IPS-15b (cell line): Measurements from ENCODE around the gene GGCX.

Experiments used
- H3K27me3 ChIP-seq: one replicate; pipeline ENCODE4 v1.6.1; 2013; ENCODE audit warnings: low read length; ENCODE audit not compliant: control insufficient read depth, insufficient read depth
- H3K36me3 ChIP-seq: one replicate; pipeline ENCODE4 v1.6.1; 2013; ENCODE audit warnings: low read length; ENCODE audit not compliant: control insufficient read depth, insufficient read depth
- H3K4me1 ChIP-seq: one replicate; pipeline ENCODE4 v1.6.1; 2013; ENCODE audit warnings: mild to moderate bottlenecking, low read length; ENCODE audit not compliant: control insufficient read depth, insufficient read depth
- H3K4me3 ChIP-seq: one replicate; pipeline ENCODE4 v1.5.1; 2013; ENCODE audit warnings: low read depth, low read length
- H3K9ac ChIP-seq: one replicate; pipeline ENCODE4 v1.6.1; 2013; ENCODE audit warnings: low read depth, mild to moderate bottlenecking, low read length
- H3K9me3 ChIP-seq: one replicate; pipeline ENCODE4 v1.6.1; 2013; ENCODE audit warnings: mild to moderate bottlenecking, low read length; ENCODE audit not compliant: control insufficient read depth, insufficient read depth

The GGCX gene

DNA sequence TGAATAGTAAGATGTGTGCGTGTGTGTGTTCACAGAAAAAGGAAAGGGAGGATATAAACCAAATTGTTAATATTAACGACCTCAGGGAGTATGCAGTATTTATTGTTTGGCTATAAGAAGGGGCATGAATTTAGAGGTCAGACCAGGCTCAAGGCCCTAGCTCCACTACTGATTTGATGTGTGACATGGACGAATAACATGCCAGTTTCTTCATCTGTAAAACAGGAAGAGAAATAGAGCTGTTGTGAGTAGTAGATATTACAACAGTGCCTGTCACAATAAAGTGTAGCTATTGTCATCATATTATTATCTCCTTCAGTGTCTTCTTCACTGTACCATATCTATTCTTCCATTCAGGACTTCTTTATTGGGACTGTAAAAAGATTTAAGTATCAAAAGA, 26.4 kb downstream of the GGCX start:
- Histone ChIP-seq H3K9ac (no peak overlapping the region), H3K36me3 (peaks cover 3% of the 10 kb centered on the region), H3K27me3 (no peaks in the 10 kb centered on the region), H3K4me3 (no peak overlapping the region), H3K4me1 (no peaks in the 10 kb centered on the region), H3K9me3 (no peaks in the 10 kb centered on the region)

DNA sequence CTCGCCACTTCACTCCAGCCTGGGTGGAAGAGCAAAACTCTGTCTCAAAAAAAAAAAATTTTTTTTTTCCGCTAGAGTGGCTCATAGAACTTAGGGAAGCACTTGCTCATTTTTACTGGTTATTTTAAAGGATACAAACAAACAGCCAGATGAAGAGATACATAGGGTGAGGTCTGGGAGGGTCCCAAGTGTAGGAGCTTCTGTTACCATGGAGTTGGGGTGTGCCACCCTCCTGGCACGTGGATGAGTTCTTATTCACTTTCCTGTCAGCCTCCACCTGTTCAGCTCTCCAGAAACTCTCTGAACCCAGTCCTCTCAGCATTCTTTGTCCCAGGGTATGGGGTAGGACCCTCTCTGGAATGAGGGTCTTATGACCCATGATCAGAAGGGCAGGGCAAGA, 27.2 kb downstream of the GGCX start:
- H3K36me3 ChIP-seq, result peaks cover 1% of the 10 kb centered on the region
- no peak overlapping the region for H3K4me3 ChIP-seq
- H3K27me3 ChIP-seq, result no peaks in the 10 kb centered on the region
- no peaks in the 10 kb centered on the region for H3K4me1 ChIP-seq
- H3K9me3 ChIP-seq, result no peaks in the 10 kb centered on the region
- no peak overlapping the region for H3K9ac ChIP-seq

DNA sequence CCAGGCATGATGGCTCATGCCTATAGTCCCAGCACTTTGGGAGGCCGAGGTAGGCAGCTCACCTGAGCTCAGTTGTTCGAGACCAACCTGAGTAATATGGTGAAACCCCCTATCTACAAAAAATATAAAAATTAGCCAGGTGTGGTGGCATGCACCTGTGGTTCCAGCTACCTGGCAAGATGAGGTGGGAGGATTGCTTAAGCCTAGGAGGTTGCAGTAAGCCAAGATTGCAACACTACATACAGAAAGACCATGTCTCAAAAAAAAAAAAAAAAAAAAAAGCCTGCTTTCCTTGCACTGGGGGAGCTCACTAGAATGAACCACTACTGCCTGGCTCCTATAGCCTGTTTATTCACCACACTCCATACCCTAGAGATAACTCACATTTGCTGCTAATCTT, 29.7 kb downstream of the GGCX start:
- Histone ChIP-seq H3K27me3 (no peaks in the 10 kb centered on the region), H3K4me1 (no peaks in the 10 kb centered on the region), H3K9me3 (no peaks in the 10 kb centered on the region), H3K9ac (no peak overlapping the region), H3K36me3 (no peaks in the 10 kb centered on the region), H3K4me3 (no peak overlapping the region)

DNA sequence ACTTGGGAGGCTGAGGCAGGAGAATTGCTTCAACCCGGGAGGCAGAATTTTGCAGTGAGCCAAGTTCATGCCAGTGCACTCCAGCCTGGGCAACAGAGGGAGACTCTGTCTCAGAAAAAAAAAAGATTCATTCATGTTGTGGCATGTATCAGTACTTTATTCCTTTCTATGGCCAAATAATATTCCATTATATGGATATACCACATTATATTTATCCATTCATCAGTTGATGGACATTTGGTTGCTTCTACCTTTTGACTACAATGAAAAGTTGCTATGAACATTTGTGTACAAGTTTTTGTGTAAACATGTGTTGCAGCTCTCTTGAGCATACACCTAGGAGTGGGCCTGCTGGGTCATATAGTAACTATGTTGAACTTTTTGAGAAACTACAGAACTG, 31.5 kb downstream of the GGCX start:
- Histone ChIP-seq H3K9ac (no peak overlapping the region), H3K4me3 (no peak overlapping the region), H3K9me3 (no peaks in the 10 kb centered on the region), H3K36me3 (no peaks in the 10 kb centered on the region), H3K27me3 (no peaks in the 10 kb centered on the region), H3K4me1 (peaks cover 4% of the 10 kb centered on the region)

DNA sequence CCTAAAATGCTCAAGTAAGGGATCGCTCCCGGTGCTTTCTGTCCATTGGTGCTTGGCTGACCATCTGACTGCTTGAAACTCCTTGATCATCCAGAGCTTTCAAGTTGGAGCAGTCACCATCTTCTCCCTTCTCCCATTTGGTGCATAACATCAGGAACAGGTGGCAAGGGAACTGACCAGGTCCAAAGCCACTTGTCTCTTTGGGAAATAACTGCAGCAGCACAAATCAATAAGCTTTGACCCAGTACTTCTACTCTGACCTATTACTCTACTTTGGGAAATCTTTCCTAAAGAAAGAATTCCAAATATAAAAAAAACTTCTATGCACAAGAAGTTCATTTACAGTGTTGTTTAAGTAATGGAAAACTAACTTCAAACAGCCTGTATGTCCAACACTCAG, 32.9 kb downstream of the GGCX start:
- H3K4me3 ChIP-seq, result no peak overlapping the region
- H3K27me3 ChIP-seq, result no peaks in the 10 kb centered on the region
- H3K36me3 ChIP-seq, result no peaks in the 10 kb centered on the region
- H3K4me1 ChIP-seq, result peaks cover 6% of the 10 kb centered on the region
- no peak overlapping the region for H3K9ac ChIP-seq
- no peaks in the 10 kb centered on the region for H3K9me3 ChIP-seq

DNA sequence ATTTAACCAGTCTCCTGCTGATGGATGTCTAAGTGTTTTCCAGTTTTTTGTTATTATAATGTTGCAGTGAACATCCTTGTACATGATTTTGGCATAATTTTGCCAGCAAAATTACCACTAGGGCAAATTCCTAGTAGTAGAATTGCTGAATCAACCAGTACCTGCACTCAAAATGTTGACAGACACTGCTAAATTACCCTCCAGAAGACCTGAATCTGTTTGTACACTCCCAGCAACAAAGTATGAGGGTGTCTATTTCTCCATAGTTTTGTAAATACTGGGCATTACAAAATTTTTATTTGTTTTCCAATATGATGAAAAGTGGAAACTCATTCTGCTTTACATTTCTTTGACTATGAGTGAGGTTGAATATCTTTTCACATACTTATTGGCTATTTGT, 33.5 kb downstream of the GGCX start:
- no peak overlapping the region for H3K9ac ChIP-seq
- H3K36me3 ChIP-seq, result no peaks in the 10 kb centered on the region
- no peaks in the 10 kb centered on the region for H3K9me3 ChIP-seq
- no peaks in the 10 kb centered on the region for H3K27me3 ChIP-seq
- no peak overlapping the region for H3K4me3 ChIP-seq
- peaks cover 6% of the 10 kb centered on the region for H3K4me1 ChIP-seq

DNA sequence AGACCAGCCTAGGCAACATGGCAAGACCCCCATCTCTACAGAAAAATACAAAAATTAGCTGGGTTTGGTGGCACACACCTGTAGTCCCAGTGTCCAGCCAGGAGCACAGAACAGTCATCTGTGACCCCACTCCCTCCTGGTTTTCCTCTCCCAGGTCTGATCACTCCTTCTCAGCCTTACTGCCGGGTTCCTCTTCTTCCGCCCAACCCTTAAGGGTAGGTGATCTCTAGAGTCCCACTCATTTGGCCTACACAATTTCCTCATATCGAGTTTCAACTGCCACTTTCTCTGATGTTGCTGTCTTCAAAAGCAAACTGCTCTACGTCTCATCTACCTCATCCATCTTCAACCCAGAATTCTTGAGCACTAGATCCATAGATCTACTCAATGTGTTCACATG, 35.7 kb downstream of the GGCX start:
- Histone ChIP-seq H3K4me1 (peaks cover 6% of the 10 kb centered on the region), H3K36me3 (no peaks in the 10 kb centered on the region), H3K4me3 (no peak overlapping the region), H3K9ac (no peak overlapping the region), H3K9me3 (no peaks in the 10 kb centered on the region), H3K27me3 (no peaks in the 10 kb centered on the region)

DNA sequence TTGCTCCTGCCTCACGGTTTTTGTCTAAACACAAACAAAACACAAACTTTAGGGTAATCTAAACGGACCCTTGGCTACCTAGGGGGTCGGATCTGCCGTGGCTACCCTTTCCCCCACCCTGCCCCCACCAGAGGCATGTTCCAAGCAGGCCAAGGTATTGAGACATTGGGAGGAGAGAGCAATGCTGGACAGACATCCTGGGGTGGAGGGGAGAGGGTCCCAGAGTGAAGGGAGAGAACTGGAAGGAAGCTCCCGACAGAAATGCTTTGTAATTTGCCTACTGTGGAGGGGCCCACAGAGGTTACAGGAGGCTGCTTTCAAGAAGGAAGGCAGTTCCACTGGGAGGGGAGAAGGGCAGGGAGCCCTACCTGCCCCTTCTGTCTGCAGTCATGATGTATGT, 36.3 kb downstream of the GGCX start:
- Histone ChIP-seq H3K9ac (no peak overlapping the region), H3K9me3 (no peaks in the 10 kb centered on the region), H3K4me3 (no peak overlapping the region), H3K27me3 (no peaks in the 10 kb centered on the region), H3K36me3 (no peaks in the 10 kb centered on the region), H3K4me1 (peaks cover 6% of the 10 kb centered on the region)

DNA sequence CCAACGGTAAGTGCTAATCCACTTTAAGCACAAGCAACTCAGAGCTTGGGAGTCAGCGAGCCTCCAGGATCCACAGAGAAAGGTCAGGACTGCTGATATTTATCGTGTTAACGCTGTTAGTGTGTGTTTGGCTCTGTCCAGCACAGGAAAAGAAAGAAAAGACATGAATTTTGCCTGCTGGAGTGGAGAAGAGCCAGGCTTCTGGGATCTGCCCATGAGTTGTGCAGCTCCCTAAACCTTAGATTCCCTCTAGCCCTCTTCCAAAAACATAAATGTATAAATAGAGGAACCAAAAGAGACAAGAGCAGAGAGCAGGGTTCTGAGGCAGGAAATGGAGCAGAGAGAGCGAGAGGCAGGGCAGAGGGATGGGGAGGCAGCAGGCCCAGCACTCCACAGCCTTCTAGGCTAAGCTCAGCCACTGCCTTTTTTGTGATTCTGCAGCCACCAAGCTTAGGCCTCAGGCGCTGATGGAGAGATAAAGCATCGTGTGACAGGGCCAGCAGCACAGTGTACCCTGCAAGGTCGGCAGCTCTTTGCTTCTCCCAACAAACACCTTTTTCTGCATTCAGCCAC, 36.9 kb downstream of the GGCX start:
- no peaks in the 10 kb centered on the region for H3K27me3 ChIP-seq
- H3K4me1 ChIP-seq, result peaks cover 6% of the 10 kb centered on the region
- no peak overlapping the region for H3K4me3 ChIP-seq
- no peaks in the 10 kb centered on the region for H3K36me3 ChIP-seq
- H3K9me3 ChIP-seq, result no peaks in the 10 kb centered on the region
- no peak overlapping the region for H3K9ac ChIP-seq

DNA sequence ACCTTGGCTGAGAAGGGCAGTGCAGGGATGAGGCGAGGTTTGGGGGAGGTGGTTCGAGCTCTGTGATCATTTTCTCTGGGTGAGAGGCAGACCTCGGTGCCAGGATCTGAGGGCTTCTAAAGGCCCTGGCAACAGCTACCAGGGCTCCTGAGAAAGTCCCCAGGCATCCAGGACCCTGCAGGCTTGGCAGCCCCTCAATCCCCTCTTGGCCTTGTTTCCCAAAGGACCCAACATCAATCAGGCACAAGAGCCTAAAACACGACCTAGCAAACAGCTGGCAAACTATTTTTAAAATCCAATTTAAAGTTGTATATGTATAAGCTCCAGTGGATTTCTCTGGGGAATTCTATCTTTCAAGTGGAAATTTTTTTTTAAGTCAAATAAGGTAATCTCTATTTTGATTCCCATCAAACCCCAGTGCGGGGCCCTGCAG, 37.4 kb downstream of the GGCX start:
- Histone ChIP-seq H3K9me3 (no peaks in the 10 kb centered on the region), H3K36me3 (no peaks in the 10 kb centered on the region), H3K4me3 (no peak overlapping the region), H3K4me1 (peaks cover 6% of the 10 kb centered on the region), H3K9ac (no peak overlapping the region), H3K27me3 (no peaks in the 10 kb centered on the region)

DNA sequence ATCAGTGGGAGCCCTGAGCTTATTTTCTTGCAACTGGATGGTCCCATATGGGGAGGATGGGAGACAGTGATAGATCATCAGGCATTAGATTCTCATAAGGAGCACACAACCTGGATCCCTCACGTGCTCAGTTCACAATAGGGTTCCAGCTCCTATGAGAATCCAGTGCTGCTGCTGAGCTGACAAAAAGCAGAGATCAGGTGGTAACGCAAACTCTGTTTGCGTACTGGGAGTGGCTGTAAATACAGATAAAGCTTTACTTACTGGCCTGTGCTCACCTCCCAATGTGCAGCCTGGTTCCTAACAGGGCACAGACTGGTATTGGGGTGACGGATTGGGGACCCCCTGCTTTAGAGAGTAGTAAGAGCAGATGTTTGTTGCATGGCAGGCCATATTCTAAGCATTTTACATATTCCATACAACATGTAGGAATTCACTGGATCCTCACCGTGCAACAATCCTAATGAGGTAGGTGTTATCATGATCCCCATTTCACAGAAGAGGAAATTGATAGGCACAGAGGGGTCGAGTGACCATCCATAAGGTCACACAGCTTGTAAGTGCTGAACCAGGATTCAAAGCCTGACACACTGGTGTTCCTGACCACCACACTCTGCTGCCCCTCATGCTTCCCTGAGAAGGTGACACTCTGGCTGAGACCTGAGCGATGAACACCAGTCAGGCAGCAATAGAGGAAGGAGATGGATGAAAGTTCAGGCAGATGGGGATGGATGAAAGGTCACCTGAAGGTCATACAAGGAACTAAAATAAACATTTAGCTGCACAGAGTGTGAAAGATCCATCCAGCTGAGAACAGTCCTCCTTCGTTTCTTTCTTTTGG, 38.0 kb downstream of the GGCX start:
- no peaks in the 10 kb centered on the region for H3K36me3 ChIP-seq
- H3K9ac ChIP-seq, result no peak overlapping the region
- no peaks in the 10 kb centered on the region for H3K27me3 ChIP-seq
- H3K9me3 ChIP-seq, result no peaks in the 10 kb centered on the region
- H3K4me3 ChIP-seq, result no peak overlapping the region
- H3K4me1 ChIP-seq, result peaks cover 6% of the 10 kb centered on the region

DNA sequence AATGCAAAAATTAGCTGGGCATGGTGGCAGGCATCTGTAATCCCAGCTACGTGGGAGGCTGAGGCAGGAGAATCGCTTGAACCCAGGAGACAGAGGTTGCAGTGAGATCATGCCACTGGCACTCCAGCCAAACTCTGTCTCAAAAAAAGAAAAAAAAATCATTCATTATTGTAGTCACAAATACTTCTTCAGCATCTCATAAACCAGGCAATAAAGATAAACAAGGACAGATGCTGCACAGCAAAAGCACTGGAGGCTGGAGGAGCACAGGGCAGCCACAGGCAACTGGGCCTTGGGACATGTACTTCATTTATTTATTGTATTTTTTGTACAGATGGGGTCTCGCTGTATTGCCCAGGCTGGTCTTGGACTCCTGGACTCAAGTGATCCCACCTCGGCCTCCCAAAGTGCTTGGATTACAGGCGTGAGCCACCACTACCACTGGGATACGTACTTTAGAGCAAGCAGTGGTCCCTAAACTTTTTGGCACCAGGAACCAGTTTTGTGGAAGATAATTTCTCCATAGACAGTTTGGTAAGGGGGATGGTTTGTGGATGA, 39.1 kb downstream of the GGCX start:
- Histone ChIP-seq H3K9me3 (no peaks in the 10 kb centered on the region), H3K9ac (no peak overlapping the region), H3K36me3 (no peaks in the 10 kb centered on the region), H3K27me3 (no peaks in the 10 kb centered on the region), H3K4me3 (no peak overlapping the region), H3K4me1 (peaks cover 6% of the 10 kb centered on the region)
